COLO668 (cell line): ENCODE results near the gene GLIS1.

Source experiments
- DNase-seq: peaks from one replicate; lab custom pipeline; 2025; ENCODE audit not compliant: unreplicated experiment; lab: John Stamatoyannopoulos, UW

GLIS1 gene

DNA sequence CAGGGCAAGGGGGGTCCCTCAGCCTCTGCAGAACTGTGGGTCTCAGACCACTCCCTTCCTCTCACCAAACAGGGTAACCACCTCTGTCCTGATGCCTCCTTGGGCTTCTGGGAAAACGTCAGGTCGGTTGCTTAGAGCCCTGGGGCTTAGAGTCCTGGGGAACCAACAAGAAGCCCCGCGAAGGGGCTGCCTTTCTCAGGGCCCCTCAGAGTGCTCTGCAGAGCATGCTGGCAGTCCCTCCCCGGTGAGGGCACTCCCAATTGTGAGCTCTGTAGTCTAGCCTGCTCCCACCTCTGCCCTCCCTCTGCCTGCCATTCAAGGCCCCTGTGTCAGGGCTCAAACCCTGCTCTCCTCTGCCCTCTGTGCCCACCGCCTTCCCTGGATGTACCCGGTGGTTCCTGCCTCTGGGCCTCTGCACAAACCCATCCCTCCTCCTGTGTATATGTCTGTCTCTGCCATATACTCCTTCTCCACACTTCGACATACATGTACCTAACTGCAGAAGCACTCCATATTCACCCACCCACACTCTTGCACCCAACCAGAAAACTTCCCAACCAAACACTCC lies 187.5 kb downstream of the GLIS1 start:
- DNase-seq, result no peak

DNA sequence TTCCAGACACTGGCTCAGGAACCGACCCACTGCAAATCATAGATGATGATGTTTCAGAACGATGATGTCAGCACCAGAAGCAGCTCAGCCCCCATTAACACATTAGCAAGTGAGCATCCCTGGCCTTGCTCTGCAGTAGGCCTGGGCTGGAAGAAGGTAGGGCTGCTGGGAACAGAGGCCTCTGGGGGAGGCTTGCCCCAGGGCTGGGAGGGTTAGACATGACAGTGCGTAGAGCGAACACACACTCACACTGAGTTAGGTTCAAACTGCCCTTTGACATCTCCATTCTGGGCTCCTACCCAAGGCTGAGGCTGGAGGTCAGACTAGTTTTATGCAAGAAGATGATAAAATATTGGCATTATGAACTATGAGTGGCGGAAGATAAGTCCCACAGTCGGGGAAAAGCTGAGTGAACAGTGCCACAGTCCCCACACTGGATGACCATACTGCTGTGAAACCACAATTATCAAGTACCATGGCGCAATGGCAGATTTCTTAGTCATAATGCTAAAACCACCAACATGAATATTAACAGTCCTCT lies 188.7 kb downstream of the GLIS1 start:
- no peak for DNase-seq

DNA sequence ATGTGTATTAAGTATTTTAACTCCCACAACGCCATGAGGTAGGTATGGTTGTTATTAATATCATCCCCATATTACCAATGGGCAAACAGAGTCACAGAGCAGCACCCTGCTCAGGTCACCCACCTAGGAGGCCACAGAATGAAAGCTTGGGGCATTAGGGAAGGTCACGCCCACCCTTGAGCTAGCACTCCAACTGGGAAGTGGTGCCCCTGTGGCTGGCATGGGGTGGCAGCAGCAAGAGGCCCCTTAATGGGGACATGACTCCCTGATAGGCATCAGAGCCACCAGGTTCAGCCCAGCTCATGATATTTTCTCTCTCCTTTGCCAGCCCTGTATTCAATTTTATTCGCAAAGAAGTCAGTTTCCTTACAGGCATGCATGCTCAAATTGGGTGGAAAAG lies 189.2 kb downstream of the GLIS1 start:
- no peak for DNase-seq

DNA sequence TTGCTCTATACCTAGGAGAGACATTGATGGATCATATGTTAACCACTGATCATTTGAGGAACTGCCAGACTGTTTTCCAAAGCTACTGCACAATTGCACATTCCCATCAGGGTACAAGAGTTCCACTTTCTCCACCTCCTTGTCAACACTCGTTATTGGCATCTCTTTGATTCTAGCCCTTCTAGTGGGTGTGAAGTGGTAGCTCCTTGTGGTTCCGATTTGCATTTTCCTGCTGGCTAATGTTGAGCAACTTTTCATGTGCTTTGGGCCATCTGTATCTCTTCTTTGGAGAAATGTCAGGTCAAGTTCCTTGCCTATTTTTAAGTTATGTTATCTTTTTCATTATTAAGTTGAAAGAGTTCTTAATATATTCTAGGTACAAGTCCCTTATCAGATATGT lies 189.7 kb downstream of the GLIS1 start:
- no peak for DNase-seq

DNA sequence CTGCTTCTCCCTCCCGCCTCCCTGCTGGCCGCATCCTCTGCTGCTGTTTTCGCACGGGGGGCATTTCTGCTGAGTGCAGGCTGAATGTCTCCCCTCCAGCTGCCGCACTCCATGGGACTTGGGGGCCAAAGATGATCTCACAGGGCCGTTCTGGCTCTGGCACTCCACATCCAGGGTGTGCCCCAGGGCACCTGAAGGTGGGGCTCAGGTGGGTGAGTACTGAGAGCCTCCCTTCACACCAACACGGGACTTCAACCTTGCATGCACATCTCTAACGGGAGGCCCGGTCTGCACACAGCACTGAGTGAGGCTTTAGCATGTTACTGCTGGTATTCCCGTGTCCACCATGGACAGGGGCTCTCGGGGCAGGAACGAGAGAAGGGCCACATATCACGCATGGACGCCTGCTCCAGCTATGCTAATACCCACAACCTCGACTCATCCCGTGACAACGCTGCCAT lies 190.9 kb downstream of the GLIS1 start:
- DNase-seq, result no peak

DNA sequence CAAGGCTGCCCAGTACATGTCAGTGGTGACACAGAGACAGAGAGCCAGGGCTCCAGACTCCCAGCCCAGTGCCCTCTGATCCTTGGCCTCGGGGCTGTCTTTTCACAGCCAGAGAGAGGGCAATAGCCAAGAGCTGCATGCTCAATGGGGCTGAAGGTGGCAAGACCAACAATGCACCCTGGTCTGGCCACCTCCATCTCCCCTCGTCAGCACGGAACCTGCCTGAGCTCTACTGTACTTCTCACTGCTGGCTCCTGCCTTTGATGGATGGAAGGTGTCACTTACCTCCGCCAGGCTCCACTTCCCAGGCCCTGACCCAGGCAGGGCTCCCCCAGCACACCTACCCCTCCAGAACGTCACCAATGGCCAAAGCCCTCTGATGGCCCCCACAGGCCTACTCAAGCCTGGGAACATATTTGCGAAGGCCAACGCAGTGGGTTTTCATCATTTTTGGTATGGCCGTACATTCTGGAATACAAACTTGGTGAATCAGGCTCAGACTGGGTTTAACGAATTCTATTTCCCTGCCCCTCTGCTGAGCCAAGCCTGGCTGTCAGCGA lies 191.7 kb downstream of the GLIS1 start:
- DNase-seq, result no peak

DNA sequence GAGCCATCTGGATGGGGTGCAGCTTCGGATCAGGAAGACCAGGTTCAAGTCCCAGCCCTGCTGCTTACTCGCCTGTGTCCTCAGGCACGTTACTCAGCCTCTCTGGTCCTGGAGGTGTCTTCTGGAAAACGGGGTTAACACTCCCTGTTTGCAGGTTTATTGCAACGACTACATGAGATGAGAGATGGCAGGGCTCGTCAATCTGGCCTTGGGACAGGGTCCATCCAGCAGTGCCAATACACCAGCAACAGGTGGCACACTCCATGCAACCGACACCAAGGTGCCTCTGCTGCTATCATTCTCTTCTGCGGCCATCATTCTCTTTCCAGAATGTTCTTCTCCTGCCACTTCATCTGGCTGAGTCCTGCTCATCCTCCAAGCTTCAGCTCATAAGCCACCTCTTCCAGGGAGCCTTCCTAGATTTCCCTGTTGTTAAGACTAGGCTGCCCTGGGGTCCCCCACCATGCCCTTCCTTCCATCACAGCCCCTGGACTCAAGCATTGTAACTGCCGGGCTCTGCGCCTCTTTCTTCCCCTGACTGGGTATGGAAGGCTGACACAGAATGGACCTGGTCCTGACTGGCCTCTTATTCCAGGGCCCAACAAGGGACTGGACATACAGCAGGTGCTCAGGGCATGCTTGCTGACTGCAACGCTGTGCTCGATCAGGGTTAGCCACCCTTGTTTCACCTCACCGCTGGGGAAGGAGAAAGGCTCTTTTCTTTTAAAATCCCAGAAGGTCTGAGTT lies 192.4 kb downstream of the GLIS1 start:
- DNase-seq, result no peak

DNA sequence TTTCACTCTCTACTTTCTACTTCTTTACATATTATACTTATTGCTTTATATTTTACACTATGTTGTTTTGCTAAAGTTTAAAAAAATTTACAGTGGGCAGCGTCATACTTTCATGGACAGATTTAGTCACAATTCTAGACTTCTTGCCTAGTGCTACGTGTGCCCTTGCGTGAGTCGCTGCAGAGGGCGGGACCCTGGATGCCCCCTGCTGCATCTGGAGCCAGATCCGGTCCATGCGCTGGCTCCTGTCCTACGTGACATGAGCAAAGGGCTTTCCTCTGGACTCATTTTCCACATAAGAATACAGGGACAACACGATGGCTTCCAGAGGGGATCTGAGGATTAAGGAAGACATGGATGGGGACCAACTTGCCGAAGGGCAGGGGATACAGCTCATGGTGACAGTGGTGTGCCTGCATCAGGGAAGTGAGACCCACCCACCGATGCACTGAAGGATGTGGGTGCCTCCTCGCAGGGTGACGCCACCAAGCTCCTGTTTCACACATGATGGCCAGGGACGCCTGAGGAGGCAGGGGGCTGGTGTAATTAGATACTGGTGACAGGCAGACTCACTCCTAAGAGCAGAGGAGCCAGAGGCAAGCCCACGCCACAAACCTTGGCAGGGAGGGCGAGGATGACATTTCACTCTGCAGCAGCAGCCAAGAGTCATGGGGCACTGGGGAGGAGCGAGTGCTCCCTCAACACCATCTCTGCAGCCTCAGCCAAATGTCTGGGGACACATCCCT lies 193.1 kb downstream of the GLIS1 start:
- no peak for DNase-seq

DNA sequence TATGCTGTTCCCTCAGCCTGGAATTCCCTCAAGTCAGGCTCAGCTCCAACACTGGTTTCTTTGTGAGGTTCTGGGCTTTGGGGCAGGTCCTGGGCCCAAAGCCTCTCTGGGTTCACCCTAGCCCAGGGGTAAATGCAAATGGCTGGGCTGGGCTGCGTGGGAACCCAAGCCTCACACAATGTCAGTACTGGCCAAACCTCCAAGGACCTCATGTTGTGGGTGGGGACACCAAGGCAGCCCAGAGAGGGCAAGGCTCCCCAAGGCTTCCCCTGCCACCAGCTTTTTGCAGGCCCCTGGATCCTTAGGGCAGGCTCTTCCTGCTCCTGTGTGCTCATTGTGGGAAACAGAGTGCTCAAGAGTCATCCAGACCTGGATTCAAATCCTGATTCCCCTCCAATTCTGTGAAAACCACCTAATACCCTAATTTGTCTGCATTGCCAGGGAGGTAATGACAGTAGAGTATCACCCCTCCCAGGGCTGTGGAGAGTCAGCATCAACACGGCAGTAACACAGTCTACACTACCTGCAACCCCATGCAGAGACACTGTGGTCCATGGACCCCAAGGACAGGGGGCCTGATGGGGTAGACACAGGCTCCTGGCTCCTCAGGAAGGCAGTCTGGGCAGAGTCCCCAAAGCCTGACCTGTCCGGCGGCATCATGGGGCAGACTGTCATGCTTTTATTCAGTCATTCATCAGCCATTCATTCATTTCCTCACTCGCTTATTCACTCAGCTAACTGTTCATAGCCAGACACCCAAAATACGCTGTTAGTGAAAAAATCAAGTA lies 194.0 kb downstream of the GLIS1 start:
- no peak for DNase-seq

DNA sequence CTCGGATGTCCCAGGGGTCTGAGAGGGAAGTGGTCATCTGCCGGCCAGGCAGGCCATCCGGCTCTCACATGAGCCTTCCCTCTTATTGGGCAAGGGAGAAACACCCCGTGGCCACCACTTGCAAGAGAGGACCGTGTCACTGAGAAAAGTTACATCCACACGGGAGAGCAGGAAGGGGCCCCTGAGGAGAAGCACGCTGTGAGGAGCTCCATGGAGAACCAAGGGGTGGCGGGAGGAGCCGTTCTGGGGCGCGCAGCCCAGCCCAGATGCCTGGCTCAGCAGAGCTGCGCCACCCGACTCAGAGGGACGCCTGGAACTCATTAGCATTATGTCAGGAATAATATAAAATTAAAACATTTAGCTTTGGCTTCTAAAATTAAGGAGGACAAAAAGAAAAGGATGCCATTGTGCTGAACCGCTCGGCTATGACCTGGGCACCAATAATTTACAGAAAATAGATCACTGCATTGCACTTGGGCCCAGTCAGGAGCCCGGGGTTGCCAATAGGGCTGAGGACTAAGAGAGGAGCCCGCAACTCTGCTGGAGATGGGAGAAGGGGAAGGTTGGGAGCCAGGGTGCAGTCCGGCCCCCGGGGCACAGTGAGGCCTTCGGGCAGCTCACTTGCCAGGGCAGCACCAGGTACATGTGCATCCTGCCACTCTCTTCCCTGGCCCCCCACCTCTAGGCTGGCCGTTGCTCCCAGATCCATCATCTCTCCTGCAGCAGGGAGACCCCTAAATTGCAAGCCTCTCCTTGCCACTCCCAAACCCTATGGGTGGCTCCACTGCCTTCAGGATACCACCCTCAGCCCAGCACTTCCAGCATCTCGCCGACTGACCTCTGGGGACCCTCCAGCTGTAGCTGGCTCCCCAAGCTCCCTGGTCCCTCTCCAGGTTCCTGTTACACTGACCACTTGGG lies 194.9 kb downstream of the GLIS1 start:
- DNase-seq, result no peak

DNA sequence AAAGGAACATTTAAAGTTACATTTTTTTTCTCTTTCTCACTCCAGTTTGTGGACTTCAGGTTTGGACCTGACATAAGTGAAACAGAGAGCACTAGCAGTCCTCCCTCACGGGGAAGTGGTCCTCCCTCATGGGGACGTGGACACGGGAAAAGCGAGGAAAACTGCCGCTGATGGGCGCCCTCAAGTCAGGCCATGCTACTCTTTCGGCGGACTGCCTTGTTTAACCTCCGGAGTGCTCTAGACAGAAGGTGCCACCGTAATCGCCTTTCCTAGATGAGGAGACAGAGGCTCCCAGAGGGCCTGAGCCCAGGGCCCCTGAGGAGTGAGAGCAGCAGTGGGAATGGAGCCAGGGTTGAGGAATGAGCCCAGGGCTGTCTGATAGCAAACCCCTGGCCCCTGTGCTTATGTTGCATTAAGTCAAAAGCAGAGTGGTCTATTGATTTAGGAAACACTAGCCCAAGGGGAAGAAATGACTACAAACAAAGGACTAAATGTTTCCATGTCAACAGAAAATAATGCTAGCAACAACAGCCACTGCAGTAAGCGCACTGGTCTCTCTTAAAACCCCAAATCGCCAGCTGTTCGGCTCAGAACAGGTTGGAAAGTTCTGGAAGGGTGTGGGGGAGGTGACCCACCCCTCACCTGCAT lies 195.7 kb downstream of the GLIS1 start:
- no peak for DNase-seq

DNA sequence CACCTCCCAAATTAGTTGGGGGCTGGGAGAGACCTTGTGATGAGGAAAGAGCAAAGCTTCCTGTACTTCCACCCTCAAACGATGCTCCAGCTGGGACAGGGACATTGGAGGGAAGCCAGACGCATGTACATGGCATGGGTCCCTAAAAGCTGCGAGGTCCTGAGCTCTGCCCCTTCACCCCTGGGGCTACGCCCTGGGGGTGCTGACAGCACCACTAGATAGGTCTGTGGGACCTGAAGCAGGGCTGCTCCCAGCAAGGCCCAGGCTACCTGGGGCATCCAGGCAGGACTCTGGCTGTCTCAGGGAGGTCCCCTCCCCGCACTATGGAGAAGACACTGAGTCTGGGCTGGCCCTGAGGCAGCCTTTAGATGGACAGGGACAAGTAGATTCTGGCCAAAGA lies 196.4 kb downstream of the GLIS1 start:
- no peak for DNase-seq

DNA sequence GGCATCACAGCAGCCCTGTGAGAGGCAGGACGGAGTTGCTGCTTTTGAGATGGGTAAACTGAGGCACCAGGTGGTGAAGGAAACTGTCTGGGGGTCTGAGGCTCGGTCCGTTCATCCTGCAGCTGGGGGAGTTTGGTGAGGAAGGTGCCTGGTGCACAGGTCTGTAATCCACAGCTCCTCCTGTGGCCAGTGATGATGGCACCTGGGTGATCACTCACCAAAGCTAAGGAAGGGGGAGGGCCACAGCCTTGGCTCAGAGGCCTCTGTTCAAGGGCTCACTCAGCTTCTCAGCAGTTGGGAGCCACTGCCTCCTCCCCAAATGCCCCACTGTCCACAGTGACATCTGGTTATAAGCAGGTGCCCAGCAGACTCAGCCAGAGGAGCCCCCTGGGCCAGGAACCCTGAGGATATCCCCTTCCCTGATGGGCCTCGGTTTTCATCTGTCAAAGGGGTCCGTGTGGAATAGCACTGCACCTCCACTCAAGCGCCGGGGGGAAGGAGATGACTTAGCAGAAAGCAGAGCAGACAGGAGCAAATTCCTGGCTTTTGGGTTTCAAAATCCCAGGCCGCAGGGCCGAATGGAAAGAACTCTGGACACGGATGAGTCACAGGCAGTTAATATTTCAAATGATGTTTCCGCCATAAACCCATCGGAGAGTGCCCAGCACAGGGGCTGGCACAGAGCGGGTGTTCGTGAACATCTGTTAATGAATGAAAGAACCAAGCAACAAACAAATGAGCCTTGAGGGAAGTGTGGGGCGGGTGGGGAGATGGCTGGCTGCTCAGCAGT lies 197.0 kb downstream of the GLIS1 start:
- peak; percentile 30 for DNase-seq

DNA sequence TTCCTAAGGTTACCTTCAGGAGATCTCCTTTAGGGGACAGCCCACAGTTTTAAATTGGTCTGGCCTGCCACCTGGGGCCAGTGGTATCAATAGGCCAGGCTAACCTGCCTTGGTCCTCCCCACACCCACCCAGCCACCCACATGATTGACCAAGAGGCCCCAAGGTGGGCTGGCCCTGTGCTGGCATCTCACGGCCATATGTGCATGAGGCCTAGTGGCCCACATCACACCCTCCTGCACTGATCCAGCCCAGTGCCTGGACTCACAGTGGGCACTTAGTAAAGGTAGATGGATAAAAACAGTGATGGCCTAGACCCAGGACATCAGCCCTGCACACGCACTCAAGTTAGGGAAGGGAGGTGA lies 197.7 kb downstream of the GLIS1 start:
- DNase-seq, result no peak

DNA sequence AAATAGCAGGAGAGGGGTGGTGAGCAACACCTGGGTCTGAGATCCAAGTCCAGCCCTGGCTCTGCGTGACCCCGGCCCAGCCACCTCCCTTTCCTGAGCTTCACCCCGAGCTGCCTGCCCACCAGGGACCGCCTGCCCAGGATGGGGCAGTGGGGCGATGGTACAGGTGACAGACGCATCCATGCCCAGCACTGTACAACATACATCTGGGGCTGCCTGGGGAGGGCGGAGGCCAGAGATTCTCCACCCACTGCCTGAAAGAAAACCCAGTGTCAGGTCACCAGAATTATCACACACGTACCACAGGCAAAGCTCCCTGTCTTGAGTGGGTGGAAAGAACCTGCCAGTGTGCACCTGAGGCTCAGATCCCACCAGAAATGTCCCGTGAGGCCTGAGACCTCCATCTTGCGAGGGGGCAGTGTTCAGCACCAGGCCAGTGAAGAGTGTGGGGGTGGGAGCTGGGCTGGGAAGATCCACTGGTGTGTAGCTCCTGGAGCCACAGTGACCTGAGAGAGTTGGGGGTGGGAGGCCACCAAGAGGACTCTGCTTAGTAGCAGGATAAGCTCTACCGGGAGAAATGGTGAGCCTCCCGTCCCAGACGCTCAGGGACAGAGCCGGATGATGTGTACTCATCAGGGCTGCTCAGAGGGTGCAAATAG lies 198.2 kb downstream of the GLIS1 start:
- no peak for DNase-seq

DNA sequence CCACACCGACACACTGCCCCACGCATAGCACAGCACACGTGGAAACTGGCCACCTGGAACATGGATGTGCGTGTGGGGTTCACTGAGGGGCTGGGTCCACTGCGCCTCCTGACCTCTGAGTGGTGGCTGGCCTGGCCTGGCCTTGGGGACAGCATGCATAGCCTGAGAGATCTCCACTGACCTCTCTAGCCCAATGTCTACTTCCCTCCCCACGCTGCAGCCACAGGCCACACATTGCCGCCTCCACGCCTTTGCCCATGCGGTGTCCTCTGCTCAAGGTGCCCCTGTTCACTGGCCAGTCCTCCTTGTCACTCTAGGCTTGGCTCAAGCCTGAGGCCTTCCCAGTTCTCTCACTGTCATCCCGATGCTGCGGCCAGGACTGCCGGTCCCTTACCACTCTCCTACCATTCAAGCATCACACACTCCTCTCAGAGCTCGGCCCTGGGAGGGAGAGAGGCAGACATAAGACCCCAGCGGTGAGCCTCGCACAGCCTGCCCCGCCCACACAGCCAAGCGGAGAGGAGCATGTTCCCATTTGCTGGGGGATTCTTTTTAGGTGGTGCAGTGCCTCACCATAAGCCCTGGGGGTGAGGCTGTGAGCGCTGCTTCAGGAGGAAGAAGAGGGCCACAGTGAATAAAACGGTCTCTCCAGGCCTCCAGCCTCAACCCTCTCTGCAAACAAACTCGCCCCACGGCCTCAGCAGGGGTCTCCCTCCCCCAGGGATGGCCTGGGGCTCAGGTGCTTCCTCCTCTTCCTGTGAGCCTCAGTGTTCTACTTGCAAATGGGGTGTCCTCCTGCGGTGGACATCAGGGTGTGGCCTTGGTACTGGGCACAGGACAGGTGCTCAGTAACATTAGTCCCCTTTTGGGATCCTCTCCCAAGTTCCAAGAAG lies 199.0 kb downstream of the GLIS1 start:
- DNase-seq, result no peak

DNA sequence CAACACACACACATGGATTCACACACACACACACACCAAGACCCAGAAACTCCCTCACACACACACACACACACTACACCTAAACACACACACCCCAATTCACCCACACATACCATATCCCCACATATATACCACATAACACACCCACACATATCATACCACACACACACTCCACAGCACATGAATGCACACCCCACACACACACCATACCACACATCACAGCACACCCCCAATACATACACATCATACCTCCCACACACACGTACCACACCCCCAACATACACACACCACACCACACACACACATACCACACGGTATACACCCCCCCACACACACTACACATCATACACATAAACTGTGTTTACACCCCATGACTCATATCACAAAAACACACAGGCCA lies 199.7 kb downstream of the GLIS1 start:
- DNase-seq, result no peak
